C4-2B (cell line): ENCODE data around the gene PITX2.

Source experiments
- ZFX ChIP-seq: fragments of 450-650 bp; IDR thresholded peaks from 2 replicates; pipeline ENCODE4 v1.6.1; 2017
- TF ChIP-seq, protein P1 (sequence below): fragments of 450-650 bp; conservative IDR thresholded peaks from 2 replicates; pipeline ENCODE4 v1.5.1; 2017; ENCODE audit warnings: mild to moderate bottlenecking

DNA sequence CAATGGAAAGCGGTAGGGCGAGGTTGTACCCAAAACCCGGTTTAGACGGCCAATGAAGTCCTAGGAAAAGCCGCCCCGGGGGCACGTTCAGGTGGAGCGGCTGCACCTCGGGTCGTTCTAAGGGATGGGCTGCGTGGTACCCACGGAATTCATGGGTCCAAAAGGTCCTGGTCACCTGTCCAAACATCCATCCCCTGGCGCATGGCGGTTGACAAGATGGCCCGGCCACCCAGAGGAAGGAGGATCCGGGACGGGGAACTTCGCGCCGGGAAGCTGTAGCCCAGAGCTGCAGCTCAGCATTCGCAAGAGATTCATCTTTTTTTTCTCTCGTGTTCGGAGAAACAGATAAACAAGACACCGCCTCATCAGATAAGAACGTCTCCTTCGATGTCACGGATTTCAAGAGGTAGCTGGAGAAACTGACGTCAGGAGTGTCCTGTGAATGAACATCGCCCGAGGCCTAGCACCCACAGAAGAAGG lies 10.9 kb downstream of the PITX2 start:
- TF ChIP-seq, protein P1, sequence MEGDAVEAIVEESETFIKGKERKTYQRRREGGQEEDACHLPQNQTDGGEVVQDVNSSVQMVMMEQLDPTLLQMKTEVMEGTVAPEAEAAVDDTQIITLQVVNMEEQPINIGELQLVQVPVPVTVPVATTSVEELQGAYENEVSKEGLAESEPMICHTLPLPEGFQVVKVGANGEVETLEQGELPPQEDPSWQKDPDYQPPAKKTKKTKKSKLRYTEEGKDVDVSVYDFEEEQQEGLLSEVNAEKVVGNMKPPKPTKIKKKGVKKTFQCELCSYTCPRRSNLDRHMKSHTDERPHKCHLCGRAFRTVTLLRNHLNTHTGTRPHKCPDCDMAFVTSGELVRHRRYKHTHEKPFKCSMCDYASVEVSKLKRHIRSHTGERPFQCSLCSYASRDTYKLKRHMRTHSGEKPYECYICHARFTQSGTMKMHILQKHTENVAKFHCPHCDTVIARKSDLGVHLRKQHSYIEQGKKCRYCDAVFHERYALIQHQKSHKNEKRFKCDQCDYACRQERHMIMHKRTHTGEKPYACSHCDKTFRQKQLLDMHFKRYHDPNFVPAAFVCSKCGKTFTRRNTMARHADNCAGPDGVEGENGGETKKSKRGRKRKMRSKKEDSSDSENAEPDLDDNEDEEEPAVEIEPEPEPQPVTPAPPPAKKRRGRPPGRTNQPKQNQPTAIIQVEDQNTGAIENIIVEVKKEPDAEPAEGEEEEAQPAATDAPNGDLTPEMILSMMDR = no peak
- no peak for TF ChIP-seq ZFX
